Skeletal muscle satellite cell (primary cell): Measurements from ENCODE around the gene SLC37A2.

ENCODE experiments used
- H3K27me3 ChIP-seq: 2 replicates; pipeline ENCODE4 v1.7.0; 2013; ENCODE audit warnings: low read length; ENCODE audit not compliant: control insufficient read depth, insufficient read depth
- H3K36me3 ChIP-seq: 2 replicates; pipeline ENCODE4 v1.7.0; 2013; ENCODE audit warnings: mild to moderate bottlenecking, control low read depth, low read length; ENCODE audit not compliant: insufficient read depth
- H3K4me1 ChIP-seq: 2 replicates; pipeline ENCODE4 v1.7.0; 2013; ENCODE audit warnings: low read length; ENCODE audit not compliant: control insufficient read depth, insufficient read depth
- H3K4me2 ChIP-seq: 2 replicates; pipeline ENCODE4 v1.7.0; 2013; ENCODE audit warnings: mild to moderate bottlenecking, low read length
- H3K4me3 ChIP-seq: 2 replicates; pipeline ENCODE4 v1.7.0; 2013; ENCODE audit warnings: low read length
- H3K9ac ChIP-seq: 2 replicates; pipeline ENCODE4 v1.7.0; 2013; ENCODE audit warnings: mild to moderate bottlenecking, low read depth, low read length, moderate library complexity
- H3K9me3 ChIP-seq: replicated peaks from 2 replicates; pipeline ENCODE4 v1.7.0; 2013; ENCODE audit warnings: mild to moderate bottlenecking, control low read depth, low read length

SLC37A2 gene

DNA sequence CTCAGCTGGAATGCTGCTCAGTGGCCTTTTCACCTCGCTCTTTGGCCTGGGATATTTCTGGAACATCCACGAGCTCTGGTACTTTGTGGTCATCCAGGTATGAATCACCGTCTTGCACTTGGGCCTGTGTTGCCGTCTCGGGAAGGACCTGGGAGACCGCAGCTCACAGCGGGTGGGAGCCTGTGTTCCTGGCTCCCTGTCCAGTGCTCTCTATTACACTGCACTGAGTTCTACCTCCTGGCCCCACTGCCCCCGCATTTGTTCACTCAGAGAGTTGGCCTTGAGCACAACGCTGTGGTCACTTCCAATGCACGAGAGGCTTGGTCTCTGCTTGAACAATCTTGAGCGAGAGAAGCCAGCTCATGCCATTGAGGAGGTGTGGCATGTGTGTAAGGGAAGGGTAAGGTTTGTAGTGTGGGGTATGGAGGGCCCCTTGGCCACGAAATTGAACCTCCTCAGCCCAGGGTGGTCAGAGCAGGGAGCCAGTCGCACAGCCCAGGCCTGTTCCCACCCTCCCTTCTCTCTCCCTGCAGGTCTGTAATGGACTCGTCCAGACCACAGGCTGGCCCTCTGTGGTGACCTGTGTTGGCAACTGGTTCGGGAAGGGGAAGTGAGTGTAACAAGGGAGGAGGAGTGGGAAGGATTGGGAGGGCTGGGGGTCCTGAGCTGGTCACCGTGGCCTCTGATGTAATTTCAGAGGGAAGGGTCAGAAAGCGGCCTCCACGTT lies 16.2 kb downstream of the SLC37A2 start:
- Histone ChIP-seq H3K4me2 (no peak overlapping the region), H3K4me1 (peaks cover 16% of the 10 kb centered on the region), H3K9ac (no peak overlapping the region), H3K36me3 (no peaks in the 10 kb centered on the region), H3K4me3 (no peak overlapping the region), H3K27me3 (no peaks in the 10 kb centered on the region), H3K9me3 (no peaks in the 10 kb centered on the region)

GRCh38 chr11:125079878-125080530 lies 16.9 kb downstream of the SLC37A2 start:
- Histone ChIP-seq H3K4me3 (no peak overlapping the region), H3K9ac (no peak overlapping the region), H3K36me3 (no peaks in the 10 kb centered on the region), H3K4me2 (no peak overlapping the region), H3K9me3 (no peaks in the 10 kb centered on the region), H3K27me3 (no peaks in the 10 kb centered on the region), H3K4me1 (peaks cover 16% of the 10 kb centered on the region)

DNA sequence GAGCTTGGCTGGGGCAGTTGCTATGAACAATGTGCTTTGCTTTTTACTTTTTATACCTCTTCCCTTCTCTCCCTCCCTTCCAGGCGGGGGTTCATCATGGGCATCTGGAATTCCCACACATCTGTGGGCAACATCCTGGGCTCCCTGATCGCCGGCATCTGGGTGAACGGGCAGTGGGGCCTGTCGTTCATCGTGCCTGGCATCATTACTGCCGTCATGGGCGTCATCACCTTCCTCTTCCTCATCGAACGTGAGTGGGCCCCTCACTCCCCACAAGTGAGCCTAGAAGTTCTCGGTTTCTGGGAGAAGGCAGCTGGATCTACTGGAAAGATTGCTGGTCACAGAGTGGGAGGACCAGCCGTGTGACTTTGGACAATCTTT lies 17.4 kb downstream of the SLC37A2 start:
- H3K9ac ChIP-seq, result no peak overlapping the region
- H3K4me3 ChIP-seq, result no peak overlapping the region
- no peaks in the 10 kb centered on the region for H3K9me3 ChIP-seq
- peaks cover 16% of the 10 kb centered on the region for H3K4me1 ChIP-seq
- no peak overlapping the region for H3K4me2 ChIP-seq
- H3K36me3 ChIP-seq, result no peaks in the 10 kb centered on the region
- no peaks in the 10 kb centered on the region for H3K27me3 ChIP-seq

DNA sequence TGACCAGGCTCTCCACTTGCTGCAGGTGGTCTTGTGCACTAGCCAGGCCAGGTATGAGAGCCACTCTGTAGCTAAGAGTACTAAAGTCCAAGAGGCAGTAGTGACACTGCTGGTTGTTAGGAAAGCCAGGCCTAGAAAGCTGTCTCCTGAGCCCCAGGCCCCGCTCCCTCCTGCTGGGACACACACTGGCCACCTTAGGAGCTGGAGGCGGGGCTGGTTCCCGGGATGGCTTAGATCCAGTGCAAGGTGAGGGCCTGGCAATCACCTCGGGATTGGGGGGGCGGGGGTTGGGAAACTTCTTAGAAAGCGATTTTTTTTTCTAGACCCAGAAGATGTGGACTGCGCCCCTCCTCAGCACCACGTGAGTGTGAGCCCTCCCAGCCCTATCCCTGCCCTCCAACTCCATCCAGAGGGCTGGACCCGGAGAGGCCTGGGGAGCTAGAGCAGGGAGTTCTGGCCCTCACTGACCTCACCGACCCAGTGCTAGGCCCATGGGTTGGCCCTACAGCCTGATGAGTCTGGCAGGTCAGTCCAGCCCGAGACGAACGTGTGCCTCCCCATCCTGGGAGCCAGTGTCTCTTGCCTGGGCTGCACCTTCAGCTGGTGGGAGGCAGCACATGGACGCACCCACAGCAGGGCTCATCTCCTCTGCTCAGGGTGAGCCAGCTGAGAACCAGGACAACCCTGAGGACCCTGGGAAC lies 18.1 kb downstream of the SLC37A2 start:
- H3K4me2 ChIP-seq, result no peak overlapping the region
- H3K27me3 ChIP-seq, result no peaks in the 10 kb centered on the region
- H3K9me3 ChIP-seq, result no peaks in the 10 kb centered on the region
- H3K9ac ChIP-seq, result no peak overlapping the region
- peaks cover 16% of the 10 kb centered on the region for H3K4me1 ChIP-seq
- no peak overlapping the region for H3K4me3 ChIP-seq
- H3K36me3 ChIP-seq, result no peaks in the 10 kb centered on the region

DNA sequence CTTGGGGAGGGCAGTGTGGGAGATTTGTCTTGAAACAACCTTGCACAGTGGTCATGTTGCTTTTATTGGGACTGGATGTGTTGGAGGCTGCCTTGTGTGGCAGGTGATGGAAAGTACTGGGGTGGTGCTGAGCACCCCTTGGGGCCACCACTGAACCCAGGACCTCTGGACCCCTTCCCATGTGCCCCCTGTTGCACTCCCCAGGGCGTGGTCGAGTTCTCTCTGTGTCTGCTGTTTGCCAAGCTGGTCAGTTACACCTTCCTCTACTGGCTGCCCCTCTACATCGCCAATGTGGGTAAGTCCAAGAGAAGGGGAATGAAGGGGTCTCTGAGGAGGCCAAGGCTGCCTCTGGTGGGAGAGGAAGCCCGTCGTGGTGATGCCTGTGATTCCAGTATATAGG lies 18.9 kb downstream of the SLC37A2 start:
- Histone ChIP-seq H3K4me3 (no peak overlapping the region), H3K4me1 (peaks cover 16% of the 10 kb centered on the region), H3K9me3 (no peaks in the 10 kb centered on the region), H3K27me3 (no peaks in the 10 kb centered on the region), H3K4me2 (no peak overlapping the region), H3K36me3 (no peaks in the 10 kb centered on the region), H3K9ac (no peak overlapping the region)

- Histone ChIP-seq H3K9me3 (no peaks in the 10 kb centered on the region), H3K9ac (no peak overlapping the region), H3K4me1 (peaks cover 16% of the 10 kb centered on the region), H3K36me3 (no peaks in the 10 kb centered on the region), H3K4me2 (peak overlapping the region; percentile 19), H3K4me3 (no peak overlapping the region), H3K27me3 (no peaks in the 10 kb centered on the region)
Observed at GRCh38 chr11:125082611-125083311, 19.7 kb downstream of the SLC37A2 start.

DNA sequence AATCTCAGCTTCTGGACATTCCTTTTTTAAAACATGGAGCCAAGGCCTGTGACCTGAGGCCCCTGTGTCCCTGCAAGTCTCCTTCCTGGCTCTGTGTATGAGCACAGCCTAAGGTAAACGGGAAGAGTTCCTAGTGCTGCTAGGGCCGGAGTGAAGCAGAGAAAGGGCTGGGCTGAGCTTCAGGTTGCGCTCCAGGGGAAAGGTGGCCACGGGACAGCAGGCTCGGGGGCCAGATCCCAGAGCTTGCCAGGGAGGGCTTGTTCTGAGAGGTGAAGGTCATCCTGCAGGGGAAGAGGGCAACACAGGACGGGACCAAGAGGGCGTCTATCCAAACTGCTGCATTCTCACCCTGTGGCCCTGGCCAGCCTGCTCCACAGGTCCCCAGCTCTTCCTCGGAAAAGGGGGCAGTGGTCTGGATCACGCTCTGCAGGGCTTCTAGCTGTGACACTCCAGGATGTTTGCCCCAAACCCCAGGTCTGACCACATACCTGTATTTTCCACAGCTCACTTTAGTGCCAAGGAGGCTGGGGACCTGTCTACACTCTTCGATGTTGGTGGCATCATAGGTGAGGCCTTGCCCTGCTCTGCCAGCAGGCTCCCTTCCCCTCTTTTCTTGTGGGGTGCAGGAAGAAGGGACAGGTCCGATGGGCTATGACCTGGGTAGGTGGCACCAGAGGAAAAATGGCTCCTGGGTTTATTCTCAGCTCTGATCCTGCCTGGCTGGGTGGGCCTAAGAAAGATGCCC lies 20.4 kb downstream of the SLC37A2 start:
- no peak overlapping the region for H3K4me3 ChIP-seq

DNA sequence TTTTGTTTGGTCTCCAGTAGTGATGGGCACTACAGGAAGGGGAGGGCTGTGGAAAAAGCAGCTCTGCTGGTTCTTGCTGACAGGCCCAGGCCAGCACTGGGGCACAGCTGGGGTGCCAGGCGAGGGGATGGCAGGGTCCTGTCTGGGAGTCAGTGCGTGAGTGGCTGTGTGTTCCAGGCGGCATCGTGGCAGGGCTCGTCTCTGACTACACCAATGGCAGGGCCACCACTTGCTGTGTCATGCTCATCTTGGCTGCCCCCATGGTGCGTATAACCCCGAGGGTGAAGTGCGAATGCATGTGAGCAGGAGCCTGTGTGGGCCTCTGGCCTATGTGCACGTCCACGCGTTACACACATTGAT lies 20.9 kb downstream of the SLC37A2 start:
- Histone ChIP-seq H3K4me3 (no peak overlapping the region), H3K4me1 (peaks cover 16% of the 10 kb centered on the region), H3K9ac (no peak overlapping the region), H3K36me3 (no peaks in the 10 kb centered on the region), H3K4me2 (no peak overlapping the region), H3K9me3 (no peaks in the 10 kb centered on the region), H3K27me3 (no peaks in the 10 kb centered on the region)

More for the DNA sequence above, 20.4 kb downstream of the SLC37A2 start:
- Histone ChIP-seq H3K9ac (no peak overlapping the region), H3K4me1 (peaks cover 16% of the 10 kb centered on the region), H3K9me3 (no peaks in the 10 kb centered on the region), H3K27me3 (no peaks in the 10 kb centered on the region), H3K4me2 (peak overlapping the region; percentile 19), H3K36me3 (no peaks in the 10 kb centered on the region)

- Histone ChIP-seq H3K36me3 (no peaks in the 10 kb centered on the region), H3K9me3 (no peaks in the 10 kb centered on the region), H3K4me3 (no peak overlapping the region), H3K27me3 (no peaks in the 10 kb centered on the region), H3K9ac (no peak overlapping the region), H3K4me2 (no peak overlapping the region), H3K4me1 (peaks cover 16% of the 10 kb centered on the region)
Observed at GRCh38 chr11:125084761-125085231, 21.7 kb downstream of the SLC37A2 start.

DNA sequence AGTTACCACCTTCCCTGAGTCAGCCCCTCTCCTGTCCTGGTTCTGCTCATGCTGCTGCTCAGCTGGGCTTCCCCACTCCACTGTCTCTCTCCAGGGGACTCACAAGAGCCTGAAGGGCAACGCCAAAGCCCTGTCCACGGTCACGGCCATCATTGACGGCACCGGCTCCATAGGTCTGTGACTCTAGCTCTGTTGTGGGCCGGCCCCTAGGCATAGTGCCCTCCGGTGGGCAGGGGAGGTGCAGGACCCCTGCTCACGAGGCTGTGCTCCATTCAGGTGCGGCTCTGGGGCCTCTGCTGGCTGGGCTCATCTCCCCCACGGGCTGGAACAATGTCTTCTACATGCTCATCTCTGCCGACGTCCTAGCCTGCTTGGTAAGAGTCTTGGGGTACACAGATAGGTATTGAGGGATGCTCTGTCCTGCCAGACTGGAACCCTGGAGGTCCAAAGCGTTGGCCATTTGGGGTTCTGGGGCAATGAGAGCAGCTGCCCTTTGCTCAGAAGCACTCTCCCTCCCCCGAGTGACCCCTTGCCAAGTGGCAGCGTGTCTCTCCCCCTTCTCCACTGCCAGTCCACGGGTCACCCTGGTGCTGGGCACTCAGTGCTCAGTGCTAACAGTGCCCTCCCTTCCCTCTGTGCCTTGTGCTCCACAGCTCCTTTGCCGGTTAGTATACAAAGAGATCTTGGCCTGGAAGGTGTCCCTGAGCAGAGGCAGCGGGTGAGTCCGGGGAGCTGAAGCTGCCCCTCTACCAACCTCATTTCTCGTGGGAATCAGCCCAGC lies 22.4 kb downstream of the SLC37A2 start:
- Histone ChIP-seq H3K4me1 (peaks cover 16% of the 10 kb centered on the region), H3K4me2 (no peak overlapping the region), H3K9me3 (no peaks in the 10 kb centered on the region), H3K27me3 (no peaks in the 10 kb centered on the region), H3K4me3 (no peak overlapping the region), H3K36me3 (no peaks in the 10 kb centered on the region), H3K9ac (no peak overlapping the region)
